ENCODE measurements around the gene CISD3.

Gene CISD3

GRCh38 chr17:38779965-38780752, 50.0 kb downstream of the CISD3 start:
- DNase-seq (ENCODE audit: low spot score), result no peak

GRCh38 chr17:38783227-38783626, 53.1 kb downstream of the CISD3 start:
- DNase-seq (ENCODE audit: low spot score), result no peak
